Sigmoid colon (tissue), 4 donors: ENCODE data around the gene PRKCZ.

Experiments used
- CTCF ChIP-seq, 4 experiments: fragments of 450-650 bp in 3 of 4; fragments of 200-600 bp in 1 of 4; IDR thresholded peaks; one replicate each; pipeline ENCODE4 v1.5.1; 2016 to 2019; ENCODE audit warnings: antibody characterized with exemption in 4 of 4, mild to moderate bottlenecking in 3 of 4, moderate library complexity in 2 of 4
- EP300 ChIP-seq, 4 donors: sonication (generic); formaldehyde crosslinking; IDR thresholded peaks; one replicate each; pipeline ENCODE4 v1.6.1; 2017; ENCODE audit warnings: antibody characterized with exemption in 4 of 4

DNA sequence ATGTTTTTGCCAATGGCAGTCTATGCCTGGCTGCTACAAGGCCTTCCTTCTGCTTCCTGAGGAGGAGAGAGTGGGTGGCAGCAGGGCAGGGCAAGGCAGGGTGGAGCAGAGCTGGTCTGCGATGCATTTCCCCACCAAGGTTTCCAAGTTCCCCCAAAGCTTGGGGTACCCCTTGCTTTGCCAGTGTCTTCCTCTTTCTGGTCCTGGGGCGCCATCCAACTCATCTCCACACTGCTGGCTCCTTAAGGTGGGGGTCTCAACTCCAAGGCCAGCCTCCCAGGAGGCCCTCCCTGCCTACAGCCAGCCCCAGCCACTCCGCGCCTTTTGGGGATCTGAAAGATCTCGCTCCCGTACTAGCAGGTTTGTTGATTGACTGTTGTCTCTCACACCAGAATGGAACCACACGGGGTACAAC is 174.0 kb downstream of the PRKCZ start:
- TF ChIP-seq CTCF (IDR thresholded peaks at IDR 0.05): no peak
- TF ChIP-seq EP300 (IDR thresholded peaks at IDR 0.05): no peak
